Measurements from ENCODE around the gene AGBL2.
"Not testable (repeated sequence)": the region's sequence is repeated elsewhere in the genome, so short reads cannot be mapped to it uniquely, and the experiment has no call there.

AGBL2 gene

DNA sequence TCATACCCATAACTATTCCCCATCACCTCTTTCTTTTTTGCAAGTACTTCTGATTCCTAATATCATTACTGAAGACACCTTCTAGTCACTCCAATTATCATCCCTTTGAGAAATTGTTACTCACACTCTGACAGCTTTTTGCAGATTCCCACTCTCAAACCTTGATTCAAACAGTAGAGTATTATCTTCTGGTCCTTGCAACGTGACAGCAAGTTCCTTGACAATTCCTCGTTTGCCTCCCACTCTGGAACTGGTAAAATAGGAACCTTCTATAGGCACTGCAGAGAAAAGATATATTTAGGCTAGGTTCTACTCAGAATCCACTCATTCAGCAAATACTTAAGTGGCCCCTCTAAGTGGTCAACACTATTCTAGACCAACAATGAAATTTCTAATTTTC lies 23.2 kb downstream of the AGBL2 start:
- in situ Hi-C loops (cut with HindIII; ENCODE audit: low sequenced_read_pairs), result no loop called here

DNA sequence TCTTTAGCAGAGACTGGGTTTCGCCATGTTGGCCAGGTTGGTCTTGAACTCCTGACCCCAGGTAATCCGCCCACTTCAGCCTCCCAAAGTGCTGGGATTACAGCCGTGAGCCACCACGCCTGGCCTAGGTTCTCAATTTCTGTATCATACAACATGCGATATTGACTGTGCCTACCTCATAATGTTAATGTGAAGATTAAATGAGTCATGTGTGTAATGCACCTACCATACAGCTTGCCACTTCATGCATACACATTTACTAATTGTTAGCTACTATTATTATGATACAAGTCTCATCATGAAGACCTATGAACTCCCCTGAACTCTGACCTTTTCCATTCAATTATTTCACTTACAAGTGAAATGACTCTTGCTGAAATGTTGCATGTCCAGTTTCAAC lies 25.7 kb downstream of the AGBL2 start:
- in situ Hi-C loops (cut with HindIII; ENCODE audit: low sequenced_read_pairs), result no loop called here

DNA sequence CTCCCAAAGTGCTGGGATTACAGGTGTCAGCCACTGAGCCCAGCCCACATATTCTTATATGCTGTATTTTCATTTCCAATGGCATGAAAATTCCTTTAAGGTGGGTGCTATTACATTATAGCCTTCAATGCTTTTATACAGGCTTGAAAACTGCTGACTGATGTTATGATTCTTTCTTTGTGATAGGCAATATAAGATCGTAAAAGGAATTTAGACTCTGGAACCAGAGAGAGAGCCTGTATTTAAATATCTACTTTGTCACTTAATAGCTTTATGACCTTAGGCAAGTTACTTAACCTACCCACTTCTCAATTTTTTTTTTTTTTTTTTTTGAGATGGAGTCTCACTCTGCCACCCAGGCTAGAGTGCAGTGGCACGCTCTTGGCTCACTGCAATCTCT lies 26.2 kb downstream of the AGBL2 start:
- in situ Hi-C loops (cut with HindIII; ENCODE audit: low sequenced_read_pairs), result no loop called here

DNA sequence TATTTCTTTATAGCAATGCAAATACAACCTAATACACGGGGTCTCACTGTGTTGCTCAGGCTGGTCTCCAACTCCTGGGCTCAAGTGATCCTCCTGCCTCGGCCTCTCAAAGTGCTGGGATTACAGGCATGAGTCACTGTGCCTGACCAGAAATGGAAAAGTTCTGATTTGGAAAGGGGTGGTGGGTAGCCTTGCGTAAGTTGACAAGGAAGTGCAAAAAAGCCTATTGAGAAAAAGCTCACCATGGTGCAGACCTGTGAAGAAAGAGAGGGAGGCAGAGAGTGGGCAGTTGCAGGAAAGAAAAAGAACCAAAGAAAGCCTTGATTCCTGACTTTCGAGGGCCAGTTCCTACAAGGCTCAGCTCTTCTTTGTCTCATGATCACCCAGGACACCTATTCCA lies 27.1 kb downstream of the AGBL2 start:
- in situ Hi-C loops (cut with HindIII; ENCODE audit: low sequenced_read_pairs), result no loop called here

- in situ Hi-C loops (cut with HindIII; ENCODE audit: low sequenced_read_pairs), result not testable (repeated sequence)
Measured at GRCh38 chr11:47686704-47687103, 28.5 kb downstream of the AGBL2 start.

DNA sequence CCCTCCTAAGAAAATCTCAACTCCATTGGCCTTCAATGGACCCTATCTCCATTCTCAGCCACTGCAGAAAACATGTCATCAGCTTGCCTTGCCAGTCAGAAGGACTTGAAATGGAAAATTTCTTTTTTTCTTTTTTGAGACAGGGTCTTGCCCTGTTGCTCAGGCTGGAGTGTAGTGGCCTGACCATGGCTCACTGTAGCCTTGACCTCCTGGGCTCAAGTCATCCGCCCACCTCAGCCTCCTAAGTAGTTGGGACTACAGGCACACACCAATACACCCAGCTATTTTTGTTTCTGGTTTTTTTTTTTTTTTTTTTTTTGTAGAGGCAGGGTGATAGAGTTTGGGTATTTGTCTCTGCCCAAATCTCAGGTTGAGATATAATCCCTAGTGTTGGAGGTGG lies 29.0 kb downstream of the AGBL2 start:
- in situ Hi-C loops (cut with HindIII; ENCODE audit: low sequenced_read_pairs), result no loop called here

- in situ Hi-C loops (cut with HindIII; ENCODE audit: low sequenced_read_pairs), result no loop called here
Measured at GRCh38 chr11:47675851-47676250, 39.3 kb downstream of the AGBL2 start.

DNA sequence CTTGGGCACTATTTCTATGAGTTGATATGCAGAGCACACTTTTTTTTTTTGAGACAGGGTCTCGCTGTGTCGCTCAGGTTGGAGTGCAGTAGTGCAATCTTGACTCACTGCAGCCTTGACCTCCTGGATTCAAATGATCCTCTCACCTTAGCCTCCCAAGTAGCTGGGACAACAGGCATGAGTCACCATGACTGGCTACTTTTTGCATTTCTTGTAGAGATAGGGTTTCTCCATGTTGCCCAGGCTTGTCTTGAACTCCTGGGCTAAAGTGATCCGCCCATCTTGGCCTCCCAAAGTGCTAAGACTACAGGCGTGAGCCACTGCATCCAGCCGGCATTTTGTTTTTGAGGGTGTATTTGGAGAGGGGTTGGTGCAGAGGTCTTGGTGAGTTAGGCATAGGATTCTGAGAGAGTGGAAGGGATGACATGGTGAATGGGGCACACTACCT lies 42.9 kb downstream of the AGBL2 start:
- in situ Hi-C loops (cut with HindIII; ENCODE audit: low sequenced_read_pairs), result no loop called here

GRCh38 chr11:47669856-47670255 lies 45.3 kb downstream of the AGBL2 start:
- in situ Hi-C loops (cut with HindIII; ENCODE audit: low sequenced_read_pairs), result no loop called here

- in situ Hi-C loops (cut with HindIII; ENCODE audit: low sequenced_read_pairs), result no loop called here
Measured at GRCh38 chr11:47668665-47669064, 46.5 kb downstream of the AGBL2 start.

DNA sequence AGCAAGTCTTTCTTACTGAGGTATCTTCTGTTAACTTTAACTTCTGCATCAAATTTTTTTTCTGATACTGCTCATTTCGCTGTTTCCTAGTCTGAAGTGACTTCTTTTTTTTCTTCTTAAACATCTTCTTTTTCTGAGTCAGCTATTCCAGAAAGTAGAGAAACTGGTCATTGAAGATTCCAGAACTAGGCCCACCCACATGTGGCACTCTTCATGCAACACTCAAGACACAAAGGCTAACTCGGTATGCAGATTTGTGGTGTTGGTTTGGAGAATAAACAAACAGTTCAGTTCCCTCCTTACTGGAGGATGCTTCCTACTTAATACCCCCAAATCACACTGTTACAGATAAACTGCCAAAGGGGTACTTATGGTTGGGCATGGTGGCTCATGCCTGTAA lies 47.6 kb downstream of the AGBL2 start:
- in situ Hi-C loops (cut with HindIII; ENCODE audit: low sequenced_read_pairs), result no loop called here

DNA sequence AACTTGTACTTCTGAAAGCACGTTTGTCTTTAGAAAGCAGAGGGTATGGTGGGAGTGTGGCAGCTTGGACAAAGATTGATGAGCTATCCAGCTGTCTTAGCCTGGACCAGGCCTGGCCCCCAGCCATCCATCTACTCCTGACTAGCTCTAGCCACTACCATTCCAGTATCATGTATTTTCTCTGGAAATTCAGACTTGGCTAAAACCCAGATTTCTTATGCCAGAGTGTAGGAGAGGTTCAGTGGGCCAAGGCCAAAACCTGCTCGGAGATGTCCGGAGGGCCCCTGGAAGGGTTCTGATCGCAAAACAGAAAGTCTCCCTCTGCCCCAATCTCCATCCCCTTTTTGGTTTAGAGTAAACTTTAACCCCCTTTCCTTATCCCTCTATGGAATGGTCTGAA lies 48.0 kb downstream of the AGBL2 start:
- in situ Hi-C loops (cut with HindIII; ENCODE audit: low sequenced_read_pairs), result no loop called here

- in situ Hi-C loops (cut with HindIII; ENCODE audit: low sequenced_read_pairs), result not testable (repeated sequence)
Measured at GRCh38 chr11:47664936-47665335, 50.2 kb downstream of the AGBL2 start.

DNA sequence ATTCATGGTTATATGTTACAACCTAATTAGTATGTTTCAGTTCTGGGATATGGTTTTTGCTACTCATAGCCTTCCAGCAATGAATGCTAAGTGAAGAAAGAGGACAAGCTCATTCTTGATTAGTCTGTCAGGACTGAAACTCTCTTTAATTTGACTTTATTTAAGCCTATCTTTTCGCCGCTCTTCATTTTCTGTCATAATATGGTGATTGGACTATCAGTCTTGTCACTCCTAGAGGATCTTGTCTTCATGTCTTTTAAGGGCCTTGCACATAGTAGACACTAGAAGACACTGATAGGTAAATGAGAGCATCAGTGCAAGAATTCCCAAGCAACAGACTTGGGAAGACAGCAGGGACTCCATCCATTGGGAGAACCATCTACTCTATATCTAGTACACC lies 53.9 kb downstream of the AGBL2 start:
- in situ Hi-C loops (cut with HindIII; ENCODE audit: low sequenced_read_pairs), result no loop called here

DNA sequence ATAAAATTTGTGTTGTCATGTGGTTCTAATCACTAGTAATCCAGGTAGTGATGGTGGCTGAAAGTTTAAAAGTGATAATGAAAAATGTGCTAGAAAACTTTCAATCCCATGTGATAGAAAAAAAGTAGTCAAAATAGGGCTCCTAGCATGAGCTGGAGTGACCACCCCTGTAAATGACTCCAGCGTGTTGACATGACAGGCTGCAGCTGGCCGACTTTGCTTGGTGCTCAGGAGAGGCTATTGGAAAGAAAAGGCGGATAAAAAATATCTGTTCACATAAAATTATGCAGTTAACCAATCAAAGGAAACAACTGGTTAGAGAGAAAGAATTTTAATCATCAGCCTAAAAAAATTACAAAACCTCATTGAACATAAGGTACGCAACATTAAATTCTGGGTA lies 55.9 kb downstream of the AGBL2 start:
- in situ Hi-C loops (cut with HindIII; ENCODE audit: low sequenced_read_pairs), result no loop called here

- in situ Hi-C loops (cut with HindIII; ENCODE audit: low sequenced_read_pairs), result no loop called here
Measured at GRCh38 chr11:47656260-47656885, 58.8 kb downstream of the AGBL2 start.

GRCh38 chr11:47651818-47652469 lies 63.2 kb downstream of the AGBL2 start:
- in situ Hi-C loops (cut with HindIII; ENCODE audit: low sequenced_read_pairs), result no loop called here

DNA sequence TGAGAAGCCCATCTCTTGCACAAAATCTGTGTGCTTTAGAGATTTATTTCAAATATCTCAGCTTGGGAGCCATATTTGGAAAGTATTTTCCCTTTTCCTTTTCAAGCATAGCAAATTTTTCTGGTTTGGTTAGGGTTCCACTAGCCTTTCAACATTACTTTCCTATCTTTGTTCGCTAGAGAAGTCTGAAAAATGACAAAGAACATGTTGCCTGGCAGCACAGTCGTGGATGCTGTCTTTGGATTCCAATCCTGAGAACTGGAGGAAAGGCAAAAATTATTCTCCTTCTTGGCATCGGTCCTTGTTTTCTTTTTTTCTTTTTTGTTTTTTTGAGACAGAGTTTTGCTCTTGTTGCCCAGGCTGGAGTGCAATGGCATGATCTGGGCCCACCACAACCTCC lies 65.9 kb downstream of the AGBL2 start:
- in situ Hi-C loops (cut with HindIII; ENCODE audit: low sequenced_read_pairs), result no loop called here

DNA sequence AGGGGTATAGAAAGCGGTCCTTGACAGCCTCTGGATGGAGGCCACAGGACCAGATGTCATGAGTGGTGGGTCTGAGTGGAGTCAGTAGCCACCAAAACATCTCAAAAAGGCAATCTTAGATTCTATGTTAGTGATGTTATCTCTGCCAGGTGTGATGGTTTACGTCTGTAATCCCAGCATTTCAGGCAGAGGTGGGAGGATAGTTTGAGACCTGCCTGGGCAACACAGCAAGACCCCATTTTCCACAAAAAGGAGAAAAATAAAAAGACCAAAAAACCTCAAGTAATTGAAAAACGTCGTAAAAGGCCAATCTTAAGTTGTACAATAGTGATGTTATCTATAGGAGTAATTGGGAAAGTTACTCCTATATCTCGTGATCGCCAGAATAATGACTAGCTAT lies 69.2 kb downstream of the AGBL2 start:
- in situ Hi-C loops (cut with HindIII; ENCODE audit: low sequenced_read_pairs), result no loop called here

GRCh38 chr11:47645500-47645899 lies 69.7 kb downstream of the AGBL2 start:
- in situ Hi-C loops (cut with HindIII; ENCODE audit: low sequenced_read_pairs), result no loop called here

DNA sequence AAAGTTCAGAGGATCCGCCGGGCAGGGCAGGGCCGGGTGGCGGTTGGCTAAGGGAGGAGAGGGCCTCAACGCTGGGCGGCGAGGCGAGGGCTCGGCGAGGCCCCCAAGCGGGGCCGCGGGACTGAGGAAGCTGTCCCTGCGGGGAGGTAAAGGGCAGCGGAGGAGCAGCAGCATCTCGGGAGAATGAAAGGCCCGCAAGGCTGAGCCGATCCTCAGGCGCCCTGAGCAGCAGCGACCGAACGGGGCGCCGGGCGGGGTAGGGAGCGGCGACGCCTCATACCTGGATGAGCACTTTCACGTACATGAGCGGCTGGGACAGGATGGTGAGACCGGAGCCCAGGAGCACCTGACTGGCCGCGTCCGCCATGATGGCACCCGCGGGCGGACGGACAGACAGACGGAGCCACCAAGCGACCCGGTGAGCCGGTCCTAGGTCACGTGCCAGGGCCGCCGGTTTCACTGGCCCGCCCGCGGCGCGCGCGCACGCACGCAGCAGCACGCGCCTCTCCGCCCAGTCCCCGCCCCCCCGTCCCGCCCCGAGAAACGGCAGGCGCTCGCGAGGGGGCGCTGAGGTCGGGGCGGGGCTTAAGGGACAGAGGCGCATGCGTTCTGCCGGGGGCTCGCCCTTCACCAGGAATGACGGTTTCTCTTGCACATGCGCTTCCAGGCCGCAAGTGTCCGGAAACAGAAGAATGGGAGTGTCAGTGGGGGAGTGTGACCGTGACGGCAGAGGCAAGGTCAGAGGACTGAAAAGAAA lies 72.9 kb downstream of the AGBL2 start, which contains the start of gene MTCH2:
Gene MTCH2 (minus strand): TSS at position 461 of the 757 bp plus-strand sequence. CDS start 94 bp downstream, at position 367.
- in situ Hi-C loops (cut with HindIII; ENCODE audit: low sequenced_read_pairs), result no loop called here

DNA sequence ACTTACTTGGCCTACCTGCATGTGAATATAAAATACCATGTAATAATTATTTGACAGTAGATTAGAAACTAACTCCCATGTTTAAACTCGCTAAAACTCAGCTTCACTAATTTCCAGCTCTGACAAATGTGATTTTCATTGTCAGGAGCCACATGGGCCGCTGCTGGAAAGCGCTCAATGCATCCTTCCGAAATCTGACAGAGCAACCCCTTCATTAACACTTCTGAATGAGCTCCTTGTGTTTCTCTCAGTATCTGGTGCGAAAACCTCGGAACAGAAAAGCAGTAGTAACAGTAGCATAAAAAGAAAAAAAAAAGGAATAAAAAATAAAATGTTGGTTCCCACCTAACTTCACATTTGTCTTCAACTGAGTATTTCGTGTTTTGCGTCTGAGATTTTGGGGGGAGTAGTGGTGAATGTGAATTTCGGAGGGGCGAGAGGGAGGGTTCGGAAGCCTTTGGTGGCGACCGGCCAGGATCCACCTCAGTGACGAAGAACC lies 73.5 kb downstream of the AGBL2 start:
- in situ Hi-C loops (cut with HindIII; ENCODE audit: low sequenced_read_pairs), result no loop called here

Measured in DLD1 (cell line).